Measurements from ENCODE around the gene UNC93B1. TPM values are rescaled to one million over a fixed set of nuclear protein-coding genes. Genes with fewer than 3 reads are reported as not detected.

UNC93B1 gene
- total RNA-seq, 2 donors from 2014 or later, result 51.9 to 52.8 TPM

GRCh38 chr11:68028802-68029545 lies 25.1 kb upstream of the UNC93B1 start:
- DNase-seq (no peak), ATAC-seq (no peak)

GRCh38 chr11:68027667-68028066 lies 23.8 kb upstream of the UNC93B1 start:
- DNase-seq (no peak), ATAC-seq (no peak)
- intact Hi-C loops (cut with DNase I, micrococcal nuclease), result no loop called here

More at GRCh38 chr11:68028802-68029545, 25.1 kb upstream of the UNC93B1 start:
- intact Hi-C loops (cut with DNase I, micrococcal nuclease), result no loop called here

DNA sequence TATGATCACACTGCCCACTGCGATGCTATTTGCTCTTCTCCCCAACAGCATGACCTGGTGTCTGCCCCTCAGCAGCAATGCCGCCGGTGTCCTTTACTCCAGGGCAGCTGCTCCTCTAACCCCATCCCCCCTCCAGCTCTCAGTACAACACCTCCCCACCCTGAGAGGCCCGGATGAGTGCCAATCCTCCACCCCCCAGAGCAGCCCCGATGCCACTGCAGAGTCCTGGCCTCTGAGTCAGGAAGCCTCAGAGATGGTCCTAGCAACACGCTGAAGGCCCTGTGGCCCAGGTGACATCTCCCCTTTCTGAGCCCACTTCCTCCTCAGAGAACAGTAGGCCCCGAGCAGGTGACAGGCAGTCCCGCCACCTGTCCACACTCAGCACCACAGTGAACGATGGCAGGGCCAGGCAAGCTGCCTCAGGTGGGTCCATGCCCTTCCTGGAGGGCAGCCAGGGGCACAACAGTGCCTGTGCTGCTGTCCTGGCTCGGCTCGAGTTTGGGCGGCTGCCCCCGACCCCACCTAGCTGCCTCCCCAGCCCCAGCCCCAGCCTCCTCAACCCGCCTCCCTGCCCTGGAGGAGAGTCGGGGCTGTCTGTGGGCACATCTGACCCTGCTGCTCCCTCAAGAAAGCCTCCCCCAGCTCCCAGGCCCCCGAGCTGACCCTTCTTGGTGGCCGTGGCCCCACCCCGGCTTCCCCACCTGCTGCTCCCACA lies 22.7 kb upstream of the UNC93B1 start:
- intact Hi-C loops (cut with DNase I, micrococcal nuclease), result no loop called here
- no peak for DNase-seq
- ATAC-seq, result no peak

DNA sequence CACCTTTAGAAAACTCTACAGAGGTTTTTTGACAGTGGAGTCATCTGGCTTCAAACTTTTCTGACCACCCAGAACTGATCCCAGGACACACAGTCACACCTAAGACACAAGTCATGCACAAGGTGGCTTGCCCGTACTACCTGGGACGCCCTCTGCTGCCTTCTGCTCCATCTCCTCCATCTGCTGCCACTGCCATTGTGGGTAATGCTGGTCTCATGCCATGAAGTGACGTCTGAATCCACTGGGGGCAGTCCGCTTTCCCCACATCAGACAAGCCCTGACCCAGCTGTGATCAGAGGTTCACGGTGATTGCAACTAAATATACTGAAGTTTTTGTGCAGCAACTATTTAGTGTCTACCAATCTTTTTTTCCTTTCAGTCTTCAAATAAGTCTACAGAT lies 21.1 kb upstream of the UNC93B1 start:
- DNase-seq (no peak), ATAC-seq (no peak)
- intact Hi-C loops (cut with DNase I, micrococcal nuclease), result no loop called here

GRCh38 chr11:68024508-68024907 lies 20.6 kb upstream of the UNC93B1 start:
- ATAC-seq (no peak), DNase-seq (no peak)
- intact Hi-C loops (cut with DNase I, micrococcal nuclease), result no loop called here

DNA sequence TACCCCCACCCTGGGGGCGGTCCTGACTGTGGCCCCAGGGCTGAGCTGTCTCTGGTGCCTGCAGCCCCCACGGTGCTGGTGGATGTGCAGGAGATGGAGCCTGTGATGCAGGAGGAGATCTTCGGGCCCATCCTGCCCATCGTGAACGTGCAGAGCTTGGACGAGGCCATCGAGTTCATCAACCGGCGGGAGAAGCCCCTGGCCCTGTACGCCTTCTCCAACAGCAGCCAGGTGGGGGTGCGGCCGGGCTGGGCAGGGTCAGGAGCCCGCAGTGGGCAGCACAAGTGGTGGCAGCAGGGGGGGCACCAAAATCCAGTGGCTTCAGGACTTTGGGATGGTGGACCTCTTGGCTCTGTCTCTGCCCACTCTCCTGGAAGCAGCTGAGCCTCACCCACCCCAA lies 18.6 kb upstream of the UNC93B1 start:
- intact Hi-C loops (cut with DNase I, micrococcal nuclease), result no loop called here

DNA sequence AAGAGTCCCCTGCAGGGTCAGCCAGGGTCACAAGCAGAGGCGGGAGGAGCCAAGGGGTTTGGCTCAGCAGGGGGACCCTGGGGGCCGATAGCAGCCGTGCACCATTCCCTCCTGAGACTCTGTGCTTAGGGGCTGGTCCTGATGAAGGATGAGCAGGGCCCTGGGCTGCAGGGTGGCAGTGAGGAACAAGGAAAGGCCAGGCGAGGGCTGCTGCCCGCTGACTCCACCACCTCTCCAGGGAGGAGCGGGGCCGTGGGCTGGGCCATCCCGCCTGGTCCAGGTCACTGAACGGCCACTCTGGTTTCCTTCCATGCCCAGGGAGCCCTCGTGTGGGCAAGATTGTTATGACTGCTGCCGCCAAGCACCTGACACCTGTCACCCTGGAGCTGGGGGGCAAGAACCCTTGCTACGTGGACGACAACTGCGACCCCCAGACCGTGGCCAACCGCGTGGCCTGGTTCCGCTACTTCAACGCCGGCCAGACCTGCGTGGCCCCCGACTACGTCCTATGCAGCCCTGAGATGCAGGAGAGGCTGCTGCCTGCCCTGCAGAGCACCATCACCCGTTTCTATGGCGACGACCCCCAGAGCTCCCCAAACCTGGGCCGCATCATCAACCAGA lies 17.4 kb upstream of the UNC93B1 start:
- ATAC-seq, result peak; percentile 77
- intact Hi-C loops (cut with DNase I, micrococcal nuclease), result no loop called here
- peak in 1 of 2 donors; percentile 71 for DNase-seq

More for the DNA sequence above, 18.6 kb upstream of the UNC93B1 start:
- ATAC-seq, result no peak
- DNase-seq, result no peak

GRCh38 chr11:68020575-68020974 lies 16.7 kb upstream of the UNC93B1 start:
- peak; percentile 47 for ATAC-seq
- DNase-seq, result no peak
- intact Hi-C loops (cut with DNase I, micrococcal nuclease), result no loop called here

DNA sequence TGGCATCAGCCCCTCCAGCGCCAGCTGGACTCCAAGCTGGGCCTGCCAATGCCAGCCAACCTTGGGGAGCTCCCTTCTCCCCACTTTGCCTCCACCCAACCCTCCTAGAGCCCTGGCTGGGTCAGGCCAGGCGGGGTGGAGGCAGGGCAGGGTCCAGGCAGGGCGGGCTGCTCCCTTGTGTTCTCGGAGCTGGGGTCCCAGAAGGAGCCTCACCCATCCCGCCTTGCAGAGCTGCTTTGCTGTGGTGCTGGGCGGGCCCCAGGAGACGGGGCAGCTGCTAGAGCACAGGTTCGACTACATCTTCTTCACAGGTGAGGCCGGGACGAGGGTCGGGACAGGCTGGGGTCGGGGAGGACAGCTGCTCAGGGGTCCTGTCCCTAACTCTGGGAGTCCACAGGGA lies 15.6 kb upstream of the UNC93B1 start:
- DNase-seq, result no peak
- ATAC-seq, result no peak
- intact Hi-C loops (cut with DNase I, micrococcal nuclease), result no loop called here

GRCh38 chr11:68018730-68019190 lies 14.9 kb upstream of the UNC93B1 start:
- ATAC-seq, result no peak
- no peak for DNase-seq
- intact Hi-C loops (cut with DNase I, micrococcal nuclease), result no loop called here

GRCh38 chr11:68017980-68018729 lies 14.3 kb upstream of the UNC93B1 start:
- intact Hi-C loops (cut with DNase I, micrococcal nuclease), result no loop called here
- ATAC-seq, result no peak
- DNase-seq, result no peak

GRCh38 chr11:68016904-68017817 lies 13.3 kb upstream of the UNC93B1 start:
- intact Hi-C loops (cut with DNase I, micrococcal nuclease), result no loop called here
- DNase-seq (no peak), ATAC-seq (no peak)

DNA sequence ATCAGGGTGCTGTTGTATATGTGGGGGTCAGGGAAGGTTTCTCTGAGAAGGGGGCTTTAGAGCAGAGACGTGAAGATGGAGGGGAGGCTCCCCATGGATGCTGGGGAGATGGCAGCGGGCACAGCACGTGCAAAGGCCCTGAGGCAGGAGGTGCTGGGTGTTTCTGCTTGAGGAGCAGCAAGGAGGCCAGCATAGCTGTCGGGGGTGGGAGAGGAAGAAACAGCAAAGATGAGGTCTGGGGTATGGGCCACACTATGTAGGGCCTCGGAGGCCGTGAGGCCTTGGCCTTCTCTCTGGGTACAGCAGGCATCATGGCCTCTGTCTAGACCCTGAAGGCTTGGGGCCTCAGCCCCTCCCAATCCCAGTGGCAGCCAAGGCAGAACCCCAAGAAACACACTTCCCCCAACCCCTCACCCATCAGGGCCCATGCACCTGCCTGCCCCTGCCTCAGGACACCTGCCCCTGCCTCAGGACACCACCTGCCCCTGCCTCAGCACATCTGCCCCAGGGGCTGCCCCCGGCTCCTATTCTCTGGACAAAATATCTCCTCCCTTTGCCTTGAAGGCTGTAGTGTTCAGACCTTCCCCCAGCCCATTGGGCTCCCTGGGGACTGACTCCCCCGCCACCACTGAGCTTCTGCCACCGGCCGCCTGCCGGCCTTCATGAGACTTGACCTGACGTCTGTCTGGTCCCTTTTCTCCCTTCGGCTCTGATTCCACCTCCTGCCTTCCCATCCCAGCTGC lies 12.4 kb upstream of the UNC93B1 start:
- intact Hi-C loops (cut with DNase I, micrococcal nuclease), result no loop called here
- no peak for DNase-seq
- no peak for ATAC-seq

DNA sequence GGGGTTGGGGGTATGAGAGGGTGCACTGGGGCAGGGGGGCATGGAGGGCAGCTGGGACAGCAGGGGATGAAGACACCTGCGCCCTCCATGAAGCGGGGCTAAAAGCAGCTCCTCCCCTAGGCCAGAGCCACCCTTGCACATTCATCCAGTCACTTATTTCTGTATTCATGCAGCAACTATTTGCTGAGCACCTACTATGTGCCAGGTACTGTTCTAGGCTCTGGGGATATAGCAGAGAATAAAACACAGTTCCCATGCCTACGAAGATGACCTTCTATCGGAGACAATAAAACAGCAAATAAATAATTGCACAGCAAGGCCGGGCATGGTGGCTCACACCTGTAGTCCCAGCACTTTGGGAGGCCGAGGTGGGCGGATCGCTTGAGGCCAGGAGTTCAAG lies 11.6 kb upstream of the UNC93B1 start:
- ATAC-seq, result no peak
- no peak for DNase-seq
- intact Hi-C loops (cut with DNase I, micrococcal nuclease), result no loop called here

DNA sequence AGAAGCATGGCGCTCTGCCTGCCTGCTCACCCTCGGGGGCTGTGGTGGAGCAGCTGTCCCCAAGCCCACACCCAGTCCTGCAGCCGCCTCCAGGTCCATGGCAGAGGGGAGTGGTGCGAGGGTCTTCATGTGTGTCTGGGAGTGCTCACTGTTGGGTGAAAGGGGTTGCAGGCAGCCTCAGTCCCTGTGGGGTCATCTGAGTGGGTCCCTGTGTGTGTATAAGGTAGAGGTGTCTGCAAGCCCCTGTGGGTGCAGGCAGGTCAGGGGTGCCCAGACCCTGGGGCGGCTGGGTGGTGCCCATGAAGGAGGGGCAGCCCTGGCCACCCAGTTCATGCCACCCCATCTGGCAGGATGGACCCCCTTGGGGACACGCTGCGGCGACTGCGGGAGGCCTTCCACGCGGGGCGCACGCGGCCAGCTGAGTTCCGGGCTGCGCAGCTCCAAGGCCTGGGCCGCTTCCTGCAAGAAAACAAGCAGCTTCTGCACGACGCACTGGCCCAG lies 11.1 kb upstream of the UNC93B1 start:
- DNase-seq (no peak), ATAC-seq (no peak)
- intact Hi-C loops (cut with DNase I, micrococcal nuclease), result no loop called here

DNA sequence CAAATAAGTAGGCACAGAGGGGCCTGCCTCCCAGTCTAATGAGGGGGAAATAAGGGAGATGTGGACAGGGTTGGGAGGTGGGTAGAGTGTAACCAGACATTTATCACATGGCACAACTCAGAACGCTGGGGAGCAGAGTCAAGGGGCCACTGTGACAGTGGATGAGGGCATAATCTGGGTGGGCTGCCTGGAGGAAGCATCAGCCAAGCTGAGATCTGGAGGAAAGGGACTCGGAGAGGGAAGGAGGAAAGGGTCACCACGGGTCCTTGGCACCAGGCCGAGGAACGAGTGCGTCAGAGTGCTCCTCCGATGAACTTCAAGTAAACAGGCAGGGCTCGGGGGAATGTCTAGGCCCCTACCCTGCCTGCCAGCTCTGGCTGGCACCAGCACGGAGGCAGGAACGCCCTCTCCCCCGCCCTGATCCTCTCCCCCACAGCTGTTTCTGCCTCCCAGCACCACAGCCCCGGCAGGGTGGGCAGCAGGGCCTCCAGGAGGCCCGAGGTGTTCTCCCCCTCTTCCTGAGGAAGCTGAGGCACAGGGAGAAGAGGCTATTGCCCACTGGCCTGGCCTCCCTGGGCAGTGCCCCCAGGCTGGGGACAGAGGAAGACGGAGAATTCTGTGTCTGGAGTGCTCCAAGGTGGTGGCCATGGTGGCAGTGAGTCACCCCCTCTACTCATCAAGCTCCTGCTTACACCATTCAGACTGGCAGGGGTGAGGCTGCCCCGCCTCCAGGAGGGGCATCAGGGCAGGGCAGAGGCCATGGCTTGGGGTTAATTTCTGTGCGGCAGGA lies 10.5 kb upstream of the UNC93B1 start:
- DNase-seq (peak; percentile 76 to 86), ATAC-seq (peak; percentile 50)
- intact Hi-C loops (cut with DNase I, micrococcal nuclease), result no loop called here
